GM19239 (cell line): ENCODE data around the gene EIF3A.
A peak's percentile ranks its signal among the peaks of the same experiment; 100 is the strongest.
"Not testable (repeated sequence)": the region's sequence is repeated elsewhere in the genome, so short reads cannot be mapped to it uniquely, and the experiment has no call there.

Experiments used
- DNase-seq: peaks from one replicate; pipeline ENCODE4 v3.0.0; 2011; ENCODE audit warnings: low spot score; ENCODE audit not compliant: insufficient read length
- FAIRE-seq: peaks from 2 replicates; lab custom pipeline; 2011; peaks lifted over from hg19 to GRCh38; lab: Jason Lieb, UNC

EIF3A gene, protein sequence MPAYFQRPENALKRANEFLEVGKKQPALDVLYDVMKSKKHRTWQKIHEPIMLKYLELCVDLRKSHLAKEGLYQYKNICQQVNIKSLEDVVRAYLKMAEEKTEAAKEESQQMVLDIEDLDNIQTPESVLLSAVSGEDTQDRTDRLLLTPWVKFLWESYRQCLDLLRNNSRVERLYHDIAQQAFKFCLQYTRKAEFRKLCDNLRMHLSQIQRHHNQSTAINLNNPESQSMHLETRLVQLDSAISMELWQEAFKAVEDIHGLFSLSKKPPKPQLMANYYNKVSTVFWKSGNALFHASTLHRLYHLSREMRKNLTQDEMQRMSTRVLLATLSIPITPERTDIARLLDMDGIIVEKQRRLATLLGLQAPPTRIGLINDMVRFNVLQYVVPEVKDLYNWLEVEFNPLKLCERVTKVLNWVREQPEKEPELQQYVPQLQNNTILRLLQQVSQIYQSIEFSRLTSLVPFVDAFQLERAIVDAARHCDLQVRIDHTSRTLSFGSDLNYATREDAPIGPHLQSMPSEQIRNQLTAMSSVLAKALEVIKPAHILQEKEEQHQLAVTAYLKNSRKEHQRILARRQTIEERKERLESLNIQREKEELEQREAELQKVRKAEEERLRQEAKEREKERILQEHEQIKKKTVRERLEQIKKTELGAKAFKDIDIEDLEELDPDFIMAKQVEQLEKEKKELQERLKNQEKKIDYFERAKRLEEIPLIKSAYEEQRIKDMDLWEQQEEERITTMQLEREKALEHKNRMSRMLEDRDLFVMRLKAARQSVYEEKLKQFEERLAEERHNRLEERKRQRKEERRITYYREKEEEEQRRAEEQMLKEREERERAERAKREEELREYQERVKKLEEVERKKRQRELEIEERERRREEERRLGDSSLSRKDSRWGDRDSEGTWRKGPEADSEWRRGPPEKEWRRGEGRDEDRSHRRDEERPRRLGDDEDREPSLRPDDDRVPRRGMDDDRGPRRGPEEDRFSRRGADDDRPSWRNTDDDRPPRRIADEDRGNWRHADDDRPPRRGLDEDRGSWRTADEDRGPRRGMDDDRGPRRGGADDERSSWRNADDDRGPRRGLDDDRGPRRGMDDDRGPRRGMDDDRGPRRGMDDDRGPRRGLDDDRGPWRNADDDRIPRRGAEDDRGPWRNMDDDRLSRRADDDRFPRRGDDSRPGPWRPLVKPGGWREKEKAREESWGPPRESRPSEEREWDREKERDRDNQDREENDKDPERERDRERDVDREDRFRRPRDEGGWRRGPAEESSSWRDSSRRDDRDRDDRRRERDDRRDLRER (N-terminal part only)

GRCh38 chr10:119080521-119081259 lies at the start of gene EIF3A:
Gene EIF3A, minus strand, starts transcription at chr10:119080817. Its CDS starts 141 bp downstream, at chr10:119080676.
- FAIRE-seq (peak; percentile 86), DNase-seq (peak; percentile 86)

DNA sequence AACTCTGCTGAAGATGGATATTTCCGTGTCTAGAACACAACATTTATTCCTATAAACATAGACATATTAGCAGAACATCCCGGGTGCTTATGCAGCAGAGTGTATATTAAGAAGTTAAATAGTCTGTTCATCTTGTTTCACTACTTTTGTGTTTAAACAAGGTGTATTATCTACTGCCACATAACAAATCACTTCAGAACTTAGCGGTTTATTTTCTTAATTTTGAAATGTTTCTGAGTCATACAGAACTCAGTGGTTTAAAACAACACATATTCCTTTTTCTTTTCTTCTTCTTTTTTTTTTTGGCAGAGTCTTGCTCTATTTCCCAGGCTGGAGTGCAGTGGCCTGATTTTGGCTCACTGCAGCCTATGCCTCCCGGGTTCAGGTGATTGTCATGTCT lies 49.1 kb upstream of the EIF3A start:
- no peak for DNase-seq
- FAIRE-seq: no peak

- DNase-seq (no peak), FAIRE-seq (no peak)
Measured at GRCh38 chr10:119125942-119126341, 45.3 kb upstream of the EIF3A start.

- peak; percentile 23 for FAIRE-seq
- DNase-seq: no peak
Measured at GRCh38 chr10:119120875-119121274, 40.3 kb upstream of the EIF3A start.

DNA sequence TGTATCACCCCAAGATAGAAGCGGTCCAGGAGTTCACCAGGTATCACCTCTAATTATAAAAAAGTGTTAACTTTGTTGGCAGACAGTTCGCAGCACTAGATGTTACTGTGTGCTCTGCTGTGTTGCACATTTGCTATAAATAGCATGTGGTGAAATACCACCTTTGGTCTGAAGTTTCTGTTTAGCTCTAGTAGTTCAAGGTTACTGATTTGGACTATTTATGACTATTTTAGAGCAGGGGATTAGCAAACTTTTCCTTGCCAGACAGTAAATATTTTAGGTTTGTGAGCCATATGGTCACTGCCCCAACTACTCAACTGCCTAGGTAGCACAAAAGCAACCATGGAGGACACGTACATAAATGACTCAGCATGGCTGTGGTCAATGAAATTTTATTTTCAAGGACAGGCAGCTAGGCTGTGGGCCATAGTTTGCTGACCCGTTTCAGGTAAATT lies 39.8 kb upstream of the EIF3A start:
- FAIRE-seq: peak; percentile 98
- no peak for DNase-seq

GRCh38 chr10:119119400-119119799 lies 38.8 kb upstream of the EIF3A start:
- DNase-seq: no peak
- no peak for FAIRE-seq

GRCh38 chr10:119118231-119118630 lies 37.6 kb upstream of the EIF3A start:
- FAIRE-seq (no peak), DNase-seq (no peak)

- no peak for DNase-seq
- no peak for FAIRE-seq
Measured at GRCh38 chr10:119116326-119116951, 35.8 kb upstream of the EIF3A start.

- DNase-seq: no peak
- FAIRE-seq: no peak
Measured at GRCh38 chr10:119115926-119116325, 35.3 kb upstream of the EIF3A start.

- FAIRE-seq: no peak
- no peak for DNase-seq
Measured at GRCh38 chr10:119113751-119114732, 33.4 kb upstream of the EIF3A start.

- FAIRE-seq: no peak
- DNase-seq: no peak
Measured at GRCh38 chr10:119112056-119112455, 31.4 kb upstream of the EIF3A start.

DNA sequence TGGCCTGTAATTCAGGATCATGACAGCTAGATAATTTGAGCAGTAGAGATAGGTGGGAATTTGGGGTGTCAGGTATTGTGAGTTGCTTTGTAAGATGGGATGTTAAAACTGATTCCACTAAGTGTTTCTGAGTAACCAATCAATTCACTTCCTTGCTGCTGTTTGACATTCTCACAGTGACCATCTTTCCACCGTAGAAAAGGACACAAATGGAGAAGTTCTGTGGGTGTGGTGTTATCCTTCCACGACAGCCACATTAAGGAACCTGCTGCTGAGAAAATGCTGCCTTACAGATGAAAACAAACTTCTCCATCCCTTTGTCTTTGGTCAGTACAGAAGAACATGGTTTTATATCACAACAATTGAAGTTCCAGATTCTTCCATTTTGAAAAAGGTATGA lies 27.2 kb upstream of the EIF3A start:
- DNase-seq, FAIRE-seq: not testable (repeated sequence)

DNA sequence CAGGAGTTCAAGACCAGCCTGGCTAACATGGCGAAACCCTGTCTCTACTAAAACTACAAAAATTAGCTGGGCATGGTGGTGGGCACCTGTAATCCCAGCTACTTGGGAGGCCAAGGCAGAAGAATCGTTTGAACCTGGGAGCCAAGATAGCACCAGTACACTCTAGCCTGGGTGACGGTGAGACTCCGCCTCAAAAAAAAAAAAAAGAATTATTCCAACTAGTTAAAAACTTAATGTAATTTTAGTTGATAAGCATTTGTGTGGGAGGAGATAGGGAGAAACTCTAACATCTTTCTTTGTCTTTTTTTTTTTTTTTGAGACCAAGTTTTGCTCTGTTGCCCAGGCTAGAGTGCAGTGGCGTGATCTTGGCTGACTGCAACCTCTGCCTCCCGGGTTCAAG lies 26.5 kb upstream of the EIF3A start:
- not testable (repeated sequence) for FAIRE-seq, DNase-seq

GRCh38 chr10:119105899-119106298 lies 25.3 kb upstream of the EIF3A start:
- FAIRE-seq, DNase-seq: not testable (repeated sequence)

DNA sequence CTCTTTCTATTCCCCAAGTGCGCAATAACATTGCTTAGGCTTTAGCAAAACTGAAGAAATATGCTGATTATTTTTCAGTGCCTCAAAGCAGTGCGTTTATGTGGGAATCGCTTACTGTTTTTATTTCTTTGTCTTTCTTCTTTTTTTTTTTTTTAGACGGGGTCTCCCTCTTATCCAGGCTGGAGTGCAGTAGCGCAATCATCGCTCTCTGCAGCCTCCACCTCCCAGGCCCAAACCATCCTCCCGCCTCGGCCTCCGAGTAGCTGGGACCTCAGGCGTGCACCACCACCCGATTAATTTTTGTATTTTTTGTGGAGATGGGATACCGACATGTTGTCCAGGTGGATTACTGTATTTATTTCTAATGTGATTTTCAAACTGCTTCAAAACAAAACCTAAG lies 24.5 kb upstream of the EIF3A start:
- FAIRE-seq (no peak), DNase-seq (no peak)

DNA sequence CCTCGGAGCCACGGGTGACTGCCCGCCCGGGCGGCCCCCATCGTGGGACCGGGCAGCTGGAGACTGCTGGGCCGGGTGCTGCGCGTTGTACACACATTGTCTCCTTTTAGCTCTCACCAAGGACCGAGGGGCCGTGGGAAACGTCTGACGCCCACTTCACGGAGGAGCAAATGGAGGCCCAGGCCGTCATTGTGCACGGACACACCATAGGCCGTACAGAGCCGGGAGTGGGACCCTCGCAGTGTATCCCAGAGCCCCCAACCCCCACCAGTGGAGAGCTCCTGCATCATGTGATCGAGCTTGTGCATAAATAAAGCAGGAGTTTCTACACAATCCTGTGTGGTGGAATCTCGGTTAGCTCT lies 24.0 kb upstream of the EIF3A start:
- no peak for DNase-seq
- FAIRE-seq: no peak

GRCh38 chr10:119103903-119104653 lies 23.5 kb upstream of the EIF3A start, which contains the start of gene DENND10:
Gene DENND10, plus strand, starts transcription at chr10:119104113. Its CDS starts 30 bp downstream, at chr10:119104143.
- FAIRE-seq (peak; percentile 56), DNase-seq (peak; percentile 91)
